Osteoblast (primary cell): Measurements from ENCODE around the gene DCUN1D2. TPM values are rescaled to one million over a fixed set of nuclear protein-coding genes. Genes with fewer than 3 reads are reported as not detected.

Experiments used
- DNase-seq: peaks from one replicate; pipeline ENCODE4 v3.0.0; 2011; ENCODE audit warnings: low spot score, mixed read lengths; ENCODE audit not compliant: insufficient read length; ENCODE audit errors: missing footprints
- H2AFZ ChIP-seq: 2 replicates; pipeline ENCODE4 v1.6.0; 2011; ENCODE audit warnings: mild to moderate bottlenecking, low read length
- H3K27ac ChIP-seq: 2 replicates; pipeline ENCODE4 v1.5.1; 2011; ENCODE audit warnings: mild to moderate bottlenecking, low read depth, low read length, moderate library complexity
- H3K27me3 ChIP-seq: 2 replicates; pipeline ENCODE4 v1.6.0; 2012; ENCODE audit warnings: mild to moderate bottlenecking, control low read depth, inconsistent platforms, low read length, moderate library complexity; ENCODE audit not compliant: insufficient read depth
- H3K36me3 ChIP-seq: 2 replicates; pipeline ENCODE4 v1.5.1; 2011; ENCODE audit warnings: mild to moderate bottlenecking, low read length, control low read depth, moderate library complexity; ENCODE audit not compliant: insufficient read depth
- H3K4me1 ChIP-seq: 2 replicates; pipeline ENCODE4 v1.5.1; 2011; ENCODE audit warnings: mild to moderate bottlenecking, low read length, control low read depth, moderate library complexity; ENCODE audit not compliant: insufficient read depth
- H3K4me2 ChIP-seq: 2 replicates; pipeline ENCODE4 v1.6.0; 2011; ENCODE audit warnings: mild to moderate bottlenecking, low read length; ENCODE audit not compliant: insufficient read depth
- H3K4me3 ChIP-seq: fragments of 200-600 bp; sonication (generic); 3 replicates; pipeline ENCODE4 v1.5.1; 2012; ENCODE audit warnings: mild to moderate bottlenecking, low read length, inconsistent platforms; ENCODE audit not compliant: insufficient read depth
- H3K79me2 ChIP-seq: 2 replicates; pipeline ENCODE4 v1.6.0; 2012; ENCODE audit warnings: mild to moderate bottlenecking, low read length, control low read depth, inconsistent platforms; ENCODE audit not compliant: insufficient read depth
- H3K9me3 ChIP-seq: 2 replicates; pipeline ENCODE4 v1.5.1; 2011; ENCODE audit warnings: low read depth, low read length, control low read depth
- H4K20me1 ChIP-seq: 2 replicates; pipeline ENCODE4 v1.6.0; 2012; ENCODE audit warnings: mild to moderate bottlenecking, low read length, control low read depth; ENCODE audit not compliant: insufficient read depth
- small RNA-seq: library from RNA; depleted of rRNA; stranded (forward); fragments of <200 nt; gene quantifications from one replicate; pipeline ENCODE3, GENCODE V24; 2012
- total RNA-seq: library from RNA; depleted of rRNA; stranded (reverse); fragments of >200 nt; gene quantifications from 2 replicates; pipeline ENCODE4 v1.2.3, GENCODE V29; 2012
- TF ChIP-seq, protein P1 (sequence below): IDR thresholded peaks from 2 replicates; pipeline ENCODE4 v1.5.1; 2011; ENCODE audit warnings: mild to moderate bottlenecking, low read depth, low read length, moderate library complexity; ENCODE audit errors: extremely low read depth

The DCUN1D2 gene
- total RNA-seq, 1 donor = 14.8 TPM

DNA sequence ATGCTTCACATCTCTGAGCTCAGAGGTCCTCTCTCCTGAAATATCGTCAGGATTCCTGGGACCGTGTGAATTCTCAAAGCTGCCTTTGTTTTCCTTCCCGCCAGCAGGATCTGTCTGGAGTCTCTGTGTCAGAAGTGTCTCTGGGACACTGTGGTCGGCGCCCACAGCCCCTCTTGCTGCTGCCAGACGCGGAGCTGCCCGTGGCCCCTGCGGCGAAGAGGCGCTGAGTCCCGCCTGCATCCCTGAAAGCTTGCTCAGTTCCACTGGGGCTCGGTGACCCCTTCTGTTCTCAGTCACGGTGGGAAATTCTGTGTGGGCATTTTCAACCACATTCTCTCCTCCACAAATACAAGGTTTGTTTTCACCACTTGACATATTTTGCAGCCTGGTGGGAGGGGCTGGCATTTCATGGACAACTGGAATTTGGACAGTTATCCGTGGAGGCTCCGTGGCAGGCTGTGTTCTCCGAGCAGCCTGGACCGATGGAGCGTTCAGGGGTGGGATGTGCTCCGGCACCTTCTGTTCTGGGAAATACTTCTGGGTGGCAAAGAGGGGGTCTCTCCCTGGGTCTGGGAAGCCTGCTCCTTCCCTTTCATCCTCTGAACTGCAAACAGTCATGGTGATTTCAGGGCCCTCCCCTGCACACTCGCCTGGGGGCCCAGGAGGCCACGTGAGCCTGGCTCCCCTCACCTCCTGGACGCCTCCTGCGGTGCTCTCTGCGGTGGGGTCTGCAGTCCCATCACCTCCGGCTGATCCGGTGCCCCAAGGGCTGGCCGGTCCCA is 84.0 kb downstream of the DCUN1D2 start:
- Histone ChIP-seq H2AFZ (no peak overlapping the region), H3K4me1 (peaks cover 13% of the 10 kb centered on the region), H3K36me3 (no peaks in the 10 kb centered on the region), H3K9me3 (no peaks in the 10 kb centered on the region), H3K4me3 (no peak overlapping the region), H4K20me1 (no peaks in the 10 kb centered on the region), H3K4me2 (no peak overlapping the region), H3K27ac (no peak overlapping the region), H3K27me3 (no peaks in the 10 kb centered on the region), H3K79me2 (no peaks in the 10 kb centered on the region)
- TF ChIP-seq, protein P1, sequence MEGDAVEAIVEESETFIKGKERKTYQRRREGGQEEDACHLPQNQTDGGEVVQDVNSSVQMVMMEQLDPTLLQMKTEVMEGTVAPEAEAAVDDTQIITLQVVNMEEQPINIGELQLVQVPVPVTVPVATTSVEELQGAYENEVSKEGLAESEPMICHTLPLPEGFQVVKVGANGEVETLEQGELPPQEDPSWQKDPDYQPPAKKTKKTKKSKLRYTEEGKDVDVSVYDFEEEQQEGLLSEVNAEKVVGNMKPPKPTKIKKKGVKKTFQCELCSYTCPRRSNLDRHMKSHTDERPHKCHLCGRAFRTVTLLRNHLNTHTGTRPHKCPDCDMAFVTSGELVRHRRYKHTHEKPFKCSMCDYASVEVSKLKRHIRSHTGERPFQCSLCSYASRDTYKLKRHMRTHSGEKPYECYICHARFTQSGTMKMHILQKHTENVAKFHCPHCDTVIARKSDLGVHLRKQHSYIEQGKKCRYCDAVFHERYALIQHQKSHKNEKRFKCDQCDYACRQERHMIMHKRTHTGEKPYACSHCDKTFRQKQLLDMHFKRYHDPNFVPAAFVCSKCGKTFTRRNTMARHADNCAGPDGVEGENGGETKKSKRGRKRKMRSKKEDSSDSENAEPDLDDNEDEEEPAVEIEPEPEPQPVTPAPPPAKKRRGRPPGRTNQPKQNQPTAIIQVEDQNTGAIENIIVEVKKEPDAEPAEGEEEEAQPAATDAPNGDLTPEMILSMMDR = no peak
- peak; percentile 73 for DNase-seq

Small RNA genes lying within 50 kb of the gene (small RNA-seq; reads per million reads assigned to genes)
- not detected for gene RNU1-16P

Other genes starting within 250 kb of the DCUN1D2 start
- gene LAMP1, start 193.5 kb downstream of the DCUN1D2 start, total RNA-seq = 211 and 216 TPM in 2 replicates
- 0.29 and 0.36 TPM in 2 replicates for gene GRTP1, start 126.6 kb downstream of the DCUN1D2 start, total RNA-seq
- 3.8 and 5.1 TPM in 2 replicates for gene ADPRHL1, start 37.2 kb downstream of the DCUN1D2 start, total RNA-seq
- gene TFDP1, start 94.0 kb upstream of the DCUN1D2 start, total RNA-seq = 48.6 and 56.8 TPM in 2 replicates
- gene ATP4B, start 167.5 kb upstream of the DCUN1D2 start, total RNA-seq = not detected in 2 replicates
- gene GRK1, start 176.5 kb upstream of the DCUN1D2 start, total RNA-seq = not detected in 2 replicates